HG03095 (cell line): ENCODE data around the gene OSGIN1.

Source experiments
- ATAC-seq: cut with Tn5 transposase; IDR thresholded peaks from one replicate; pipeline ENCODE4 v1.9.1; 2021; ENCODE audit warnings: moderate library complexity; ENCODE audit not compliant: unreplicated experiment

The OSGIN1 gene

GRCh38 chr16:83969771-83970429, 16.9 kb downstream of the OSGIN1 start:
- no peak for ATAC-seq

- ATAC-seq = no peak
Measured at GRCh38 chr16:83970430-83970815, 17.4 kb downstream of the OSGIN1 start.

- no peak for ATAC-seq
Measured at GRCh38 chr16:83971165-83972130, 18.4 kb downstream of the OSGIN1 start.

GRCh38 chr16:83972256-83973008, 19.4 kb downstream of the OSGIN1 start:
- no peak for ATAC-seq

GRCh38 chr16:83973077-83973476, 20.0 kb downstream of the OSGIN1 start:
- ATAC-seq = no peak

- no peak for ATAC-seq
Measured at GRCh38 chr16:83973581-83974385, 20.7 kb downstream of the OSGIN1 start.

GRCh38 chr16:83974475-83974874, 21.4 kb downstream of the OSGIN1 start:
- ATAC-seq = no peak

GRCh38 chr16:83975590-83976260, 22.7 kb downstream of the OSGIN1 start:
- no peak for ATAC-seq

GRCh38 chr16:83977056-83977815, 24.2 kb downstream of the OSGIN1 start:
- no peak for ATAC-seq

GRCh38 chr16:83978401-83978904, 25.4 kb downstream of the OSGIN1 start:
- ATAC-seq = no peak

- no peak for ATAC-seq
Measured at GRCh38 chr16:83979441-83979840, 26.4 kb downstream of the OSGIN1 start.

GRCh38 chr16:83980794-83981193, 27.8 kb downstream of the OSGIN1 start:
- no peak for ATAC-seq

- ATAC-seq = no peak
Measured at GRCh38 chr16:83981799-83982198, 28.8 kb downstream of the OSGIN1 start.

- ATAC-seq = no peak
Measured at GRCh38 chr16:83983491-83983890, 30.5 kb downstream of the OSGIN1 start.

GRCh38 chr16:83989300-83989699, 36.3 kb downstream of the OSGIN1 start:
- ATAC-seq = no peak

- no peak for ATAC-seq
Measured at GRCh38 chr16:83990492-83990891, 37.5 kb downstream of the OSGIN1 start.

GRCh38 chr16:83992624-83993023, 39.6 kb downstream of the OSGIN1 start:
- no peak for ATAC-seq

- ATAC-seq = no peak
Measured at GRCh38 chr16:83994087-83994486, 41.0 kb downstream of the OSGIN1 start.

- ATAC-seq = no peak
Measured at GRCh38 chr16:83994703-83995102, 41.7 kb downstream of the OSGIN1 start.
